Activated T-helper 1 cell treated with anti-CD3 and anti-CD28 coated beads, Interleukin-2, amount 50 U/mL, for 16 hours (primary cell): Measurements from ENCODE around the gene PARPBP.
"Not testable (repeated sequence)": the region's sequence is repeated elsewhere in the genome, so short reads cannot be mapped to it uniquely, and the experiment has no call there.

Experiments
- DNase-seq, 2 donors: peaks; one replicate each; pipeline ENCODE4 v3.0.0-alpha.2; 2020; ENCODE audit warnings: low read depth in 1 of 2, low spot score in 1 of 2

The PARPBP gene

DNA sequence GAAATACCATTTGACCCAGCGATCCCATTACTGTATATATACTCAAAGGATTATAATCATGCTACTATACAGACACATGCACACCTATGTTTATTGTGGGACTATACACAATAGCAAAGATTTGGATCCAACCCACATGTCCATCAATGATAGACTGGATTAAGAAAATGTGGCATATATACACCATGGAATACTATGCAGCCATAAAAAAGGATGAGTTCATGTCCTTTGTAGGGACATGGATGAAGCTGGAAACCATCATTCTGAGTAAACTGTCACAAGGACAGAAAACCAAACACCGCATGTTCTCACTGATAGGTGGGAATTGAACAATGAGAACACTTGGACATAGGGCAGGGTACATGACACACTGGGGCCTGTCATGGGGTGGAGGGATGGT lies 120.9 kb downstream of the PARPBP start:
- DNase-seq: not testable (repeated sequence)
